ENCODE results near the gene MNAT1. TPM values are rescaled to one million over a fixed set of nuclear protein-coding genes. Genes with fewer than 3 reads are reported as not detected.
A peak's percentile ranks its signal among the peaks of the same experiment; 100 is the strongest.

Gene MNAT1
- total RNA-seq (10 to 100 TPM; 16.1 to 19.5 TPM), total RNA-seq (11.5 to 12.1 reads per million in 2 donors)

DNA sequence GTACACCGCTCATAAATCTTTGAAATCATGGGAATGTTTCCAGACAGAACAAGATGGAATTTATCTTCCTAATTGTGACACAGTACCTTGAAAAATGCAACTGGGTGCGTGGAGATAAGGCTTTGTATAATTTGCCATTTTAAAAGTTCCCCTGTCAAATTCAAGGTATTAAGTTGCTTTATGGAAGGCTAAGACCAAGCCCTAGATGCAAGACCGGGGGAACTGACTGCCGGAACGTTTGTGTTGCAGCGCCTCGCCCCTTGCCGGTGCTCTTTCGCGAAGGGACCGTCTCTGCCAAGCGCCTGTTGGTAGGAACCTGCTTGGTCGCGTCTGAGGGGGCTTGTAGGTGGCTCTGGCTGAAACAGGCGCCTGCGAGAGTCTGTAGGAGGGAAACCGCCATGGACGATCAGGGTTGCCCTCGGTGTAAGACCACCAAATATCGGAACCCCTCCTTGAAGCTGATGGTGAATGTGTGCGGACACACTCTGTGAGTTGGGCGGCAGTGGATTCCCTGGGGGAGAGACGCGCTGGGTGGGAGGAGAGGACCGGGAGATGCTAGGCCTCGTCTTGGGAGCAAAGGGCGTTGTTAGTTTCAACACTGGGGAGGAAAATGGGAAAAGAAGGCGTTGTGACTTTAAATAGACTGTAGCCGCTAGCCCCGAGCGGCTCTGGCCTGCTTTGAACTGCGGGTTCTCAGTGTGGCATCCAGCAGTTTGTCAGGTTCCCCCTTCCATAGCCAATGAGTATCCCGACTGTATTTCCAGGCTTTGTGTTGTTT, at the start of gene MNAT1:
MNAT1 (plus strand) TSS at position 297 of the 778 bp plus-strand sequence; CDS start at position 399, 102 bp downstream.
- no peaks in the 10 kb centered on the region for H3K9me3 ChIP-seq (ENCODE audit: control insufficient read depth, low read length, poor library complexity, severe bottlenecking)
- Mint-ChIP-seq H3K27me3 (peaks cover 21% of the 10 kb centered on the region), H3K4me3 (peak within 1 kb of the TSS; percentile 100), H3K36me3 (ENCODE audit: low read depth) (peaks cover 3% of the 10 kb centered on the region), H3K4me1 (peaks cover 16% of the 10 kb centered on the region), H3K27ac (peak within 1 kb of the TSS; percentile 99)
- DNase-seq: peak; percentile 41 to 63 (median 43)
- peak; percentile 97 for ATAC-seq

DNA sequence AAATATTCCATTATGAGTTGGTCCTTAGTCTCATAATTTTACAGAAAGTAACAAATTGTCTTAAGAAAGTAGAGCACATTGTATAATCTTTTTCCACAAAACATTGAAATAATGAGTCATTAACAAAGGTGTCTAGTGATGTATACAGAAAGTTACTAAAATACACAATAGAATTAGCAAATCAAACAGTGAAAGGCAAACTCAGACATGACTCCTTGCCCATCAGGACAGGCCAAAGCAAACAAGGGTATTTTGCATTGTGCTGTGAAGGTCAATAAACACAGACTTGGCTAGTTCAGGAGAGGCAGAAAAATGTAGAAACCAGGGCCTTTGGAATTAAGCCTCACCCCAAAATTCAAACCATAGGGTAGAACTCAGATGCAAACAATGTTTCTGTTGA, 47.7 kb upstream of the MNAT1 start:
- DNase-seq (no peak), ATAC-seq (no peak)
- no peaks in the 10 kb centered on the region for H3K9me3 ChIP-seq (ENCODE audit: control insufficient read depth, low read length, poor library complexity, severe bottlenecking)
- Mint-ChIP-seq H3K27ac (no peak overlapping the region), H3K4me1 (no peaks in the 10 kb centered on the region), H3K36me3 (ENCODE audit: low read depth) (no peaks in the 10 kb centered on the region), H3K27me3 (peaks cover 14% of the 10 kb centered on the region), H3K4me3 (no peak overlapping the region)

DNA sequence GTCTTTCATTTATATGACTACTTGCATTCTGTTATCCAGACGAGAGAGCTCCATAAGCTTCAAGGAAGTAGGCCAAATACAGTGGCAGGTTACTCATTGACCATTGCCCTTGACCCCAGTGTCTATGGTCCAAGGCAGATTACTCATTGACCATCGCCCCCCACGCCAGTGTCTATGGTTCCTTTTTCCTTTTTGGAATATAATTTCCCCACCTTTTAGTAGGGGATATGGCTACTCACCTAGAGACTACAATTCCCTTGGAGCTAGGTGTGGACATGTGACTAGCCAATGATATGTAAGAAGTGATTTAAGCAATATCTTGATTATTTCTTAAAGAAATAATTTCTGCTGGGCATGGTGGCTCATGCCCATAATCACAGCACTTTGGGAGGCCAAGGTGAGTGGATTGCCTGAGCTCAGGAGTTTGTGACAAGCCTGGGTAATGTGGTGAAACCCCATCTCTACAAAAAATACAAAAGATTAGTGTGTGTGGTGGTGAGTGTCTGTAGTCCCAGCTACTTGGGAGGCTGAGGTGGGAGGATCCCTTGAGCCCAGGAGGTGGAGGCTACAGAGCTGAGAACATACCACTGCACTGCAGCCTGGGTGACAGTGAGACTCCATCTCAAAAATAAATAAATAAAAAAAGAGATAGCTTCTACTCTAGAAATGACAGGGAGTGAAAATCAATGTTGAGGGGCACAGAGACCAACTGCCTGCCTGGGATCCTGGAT, 43.0 kb upstream of the MNAT1 start:
- ATAC-seq: no peak
- Mint-ChIP-seq H3K4me3 (no peak overlapping the region), H3K36me3 (ENCODE audit: low read depth) (no peaks in the 10 kb centered on the region), H3K27ac (no peak overlapping the region), H3K27me3 (peaks cover 21% of the 10 kb centered on the region), H3K4me1 (no peaks in the 10 kb centered on the region)
- H3K9me3 ChIP-seq (ENCODE audit: control insufficient read depth, low read length, poor library complexity, severe bottlenecking): no peaks in the 10 kb centered on the region
- DNase-seq: no peak

DNA sequence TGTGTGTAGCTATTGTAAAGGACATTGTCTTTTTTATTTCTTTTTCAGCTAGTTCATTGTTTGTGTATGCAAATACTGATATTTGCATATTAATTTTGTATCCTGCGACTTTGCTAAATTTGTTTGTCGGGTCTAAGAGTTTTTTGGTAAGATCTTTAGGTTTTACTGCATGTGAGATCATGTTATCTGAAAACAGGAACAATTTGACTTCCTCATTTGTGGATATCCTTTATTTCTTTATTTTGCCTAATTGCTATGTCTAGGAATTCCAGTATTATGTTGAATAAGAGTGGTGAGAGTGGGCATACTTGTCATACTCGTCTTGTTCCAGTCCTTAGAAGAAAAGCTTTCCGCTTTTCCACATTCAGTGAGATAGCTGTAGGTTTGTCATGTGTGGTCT, 39.2 kb upstream of the MNAT1 start:
- Mint-ChIP-seq H3K27me3 (peaks cover 29% of the 10 kb centered on the region), H3K4me1 (no peaks in the 10 kb centered on the region), H3K4me3 (no peak overlapping the region), H3K36me3 (ENCODE audit: low read depth) (no peaks in the 10 kb centered on the region), H3K27ac (no peak overlapping the region)
- DNase-seq (no peak), ATAC-seq (no peak)
- H3K9me3 ChIP-seq (ENCODE audit: control insufficient read depth, low read length, poor library complexity, severe bottlenecking): peaks cover 2% of the 10 kb centered on the region

DNA sequence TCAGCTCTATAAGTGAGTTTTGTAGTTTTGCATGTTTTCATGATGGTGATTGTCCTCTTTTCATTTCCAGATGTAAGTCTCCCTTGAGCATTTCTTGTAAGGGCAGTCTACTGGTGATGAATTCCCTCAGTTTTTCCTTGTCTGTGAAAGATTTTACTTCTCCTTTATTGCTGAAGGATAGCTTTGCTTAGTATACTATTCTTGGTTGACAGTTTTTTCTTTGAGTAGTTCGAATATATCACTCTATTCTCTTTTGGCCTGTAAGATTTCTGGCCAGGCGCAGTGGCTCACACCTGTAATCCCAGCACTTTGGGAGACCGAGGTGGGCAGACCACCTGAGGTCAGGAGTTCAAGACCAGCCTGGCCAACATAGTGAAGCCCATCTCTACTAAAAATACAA, 34.0 kb upstream of the MNAT1 start:
- Mint-ChIP-seq H3K27me3 (peaks cover 19% of the 10 kb centered on the region), H3K4me1 (no peaks in the 10 kb centered on the region), H3K36me3 (ENCODE audit: low read depth) (no peaks in the 10 kb centered on the region), H3K27ac (no peak overlapping the region), H3K4me3 (no peak overlapping the region)
- H3K9me3 ChIP-seq (ENCODE audit: control insufficient read depth, low read length, poor library complexity, severe bottlenecking): peaks cover 2% of the 10 kb centered on the region
- ATAC-seq (no peak), DNase-seq (no peak)

DNA sequence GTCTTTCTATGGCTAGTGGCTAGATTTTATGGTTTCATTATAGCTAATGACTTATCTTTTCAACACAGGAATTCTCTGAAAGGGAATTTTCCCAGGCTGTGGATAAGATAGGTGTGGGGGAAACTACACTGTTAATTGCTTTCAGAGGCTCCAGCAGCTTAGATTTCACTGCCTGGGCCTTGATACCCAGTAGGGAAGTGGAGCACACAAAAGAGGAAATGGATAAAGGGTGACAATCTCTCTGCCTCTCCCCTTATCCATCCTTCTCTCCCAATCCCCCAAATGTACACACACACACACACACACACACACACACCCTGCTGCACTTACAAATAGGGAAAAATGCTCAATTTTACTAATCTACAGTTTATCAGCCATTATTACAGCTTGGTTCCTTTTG, 29.5 kb upstream of the MNAT1 start:
- peaks cover 22% of the 10 kb centered on the region for H3K27me3 Mint-ChIP-seq
- no peak overlapping the region for H3K27ac Mint-ChIP-seq
- ATAC-seq (no peak), DNase-seq (no peak)
- H3K9me3 ChIP-seq (ENCODE audit: control insufficient read depth, low read length, poor library complexity, severe bottlenecking): no peaks in the 10 kb centered on the region
- no peaks in the 10 kb centered on the region for H3K36me3 Mint-ChIP-seq (ENCODE audit: low read depth)
- H3K4me3 Mint-ChIP-seq: no peak overlapping the region
- H3K4me1 Mint-ChIP-seq: no peaks in the 10 kb centered on the region

DNA sequence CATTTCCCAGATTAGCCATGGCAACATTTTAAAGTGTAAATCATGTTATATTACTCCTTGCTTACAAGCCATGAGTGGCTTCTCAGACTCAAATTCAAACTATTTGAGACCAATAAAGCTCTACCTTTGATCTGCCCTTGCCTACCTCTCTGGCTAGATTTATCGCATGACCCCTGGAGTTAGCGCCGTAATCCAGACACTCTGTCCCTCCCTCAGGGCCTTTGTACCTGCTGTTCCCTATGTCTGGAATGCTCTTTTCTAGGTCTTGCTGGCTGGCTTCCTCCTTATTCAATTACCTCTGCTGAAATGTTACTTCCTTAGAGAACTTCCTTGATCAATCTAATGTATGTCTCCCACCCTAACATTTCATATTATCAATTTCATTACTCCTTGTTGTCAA, 26.7 kb upstream of the MNAT1 start:
- Mint-ChIP-seq H3K36me3 (ENCODE audit: low read depth) (no peaks in the 10 kb centered on the region), H3K4me3 (no peak overlapping the region), H3K27me3 (peaks cover 28% of the 10 kb centered on the region), H3K4me1 (no peaks in the 10 kb centered on the region), H3K27ac (no peak overlapping the region)
- no peak for ATAC-seq
- H3K9me3 ChIP-seq (ENCODE audit: control insufficient read depth, low read length, poor library complexity, severe bottlenecking): no peaks in the 10 kb centered on the region
- DNase-seq: no peak

DNA sequence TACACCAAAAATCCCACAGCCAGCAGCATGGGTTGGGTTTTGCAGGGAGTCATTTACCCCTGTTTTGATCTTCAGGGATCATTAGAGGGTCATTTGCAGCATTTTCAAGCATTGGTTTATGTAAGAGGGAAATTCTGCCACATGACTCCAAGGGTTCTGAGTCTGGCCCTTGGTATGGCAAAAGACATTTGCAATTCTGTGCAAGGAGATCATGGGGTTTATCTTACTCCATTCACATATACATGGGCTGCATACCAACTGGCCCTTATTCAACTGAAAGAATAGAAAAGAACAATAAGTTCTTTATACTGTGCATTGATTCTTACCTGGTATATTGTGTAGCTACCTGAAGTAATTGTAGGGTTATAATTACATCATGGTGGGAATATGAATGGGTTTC, 24.1 kb upstream of the MNAT1 start:
- no peak overlapping the region for H3K4me3 Mint-ChIP-seq
- H3K27me3 Mint-ChIP-seq: peaks cover 34% of the 10 kb centered on the region
- H3K9me3 ChIP-seq (ENCODE audit: control insufficient read depth, low read length, poor library complexity, severe bottlenecking): no peaks in the 10 kb centered on the region
- H3K36me3 Mint-ChIP-seq (ENCODE audit: low read depth): no peaks in the 10 kb centered on the region
- no peak overlapping the region for H3K27ac Mint-ChIP-seq
- ATAC-seq (no peak), DNase-seq (no peak)
- H3K4me1 Mint-ChIP-seq: no peaks in the 10 kb centered on the region

DNA sequence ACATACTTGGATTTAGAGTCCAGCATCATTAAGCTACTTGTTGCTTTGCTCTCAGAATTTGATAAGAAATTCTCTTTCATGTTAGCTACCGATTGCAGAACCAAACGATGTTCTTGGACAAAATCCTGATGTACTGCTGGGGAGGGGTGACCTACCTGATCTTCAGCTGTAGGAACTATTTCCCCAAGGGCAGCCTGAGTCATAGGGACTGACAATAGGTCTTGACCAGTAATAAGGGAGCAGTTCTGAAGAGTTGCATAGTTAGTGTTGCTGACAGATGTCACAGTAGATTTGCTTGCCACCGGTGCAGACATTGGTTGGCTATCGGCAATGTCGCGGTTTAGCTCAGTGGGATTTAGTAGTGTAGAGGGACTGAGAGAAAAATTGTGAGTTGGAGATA, 21.0 kb upstream of the MNAT1 start:
- DNase-seq (no peak), ATAC-seq (no peak)
- H3K27me3 Mint-ChIP-seq: peaks cover 24% of the 10 kb centered on the region
- no peaks in the 10 kb centered on the region for H3K9me3 ChIP-seq (ENCODE audit: control insufficient read depth, low read length, poor library complexity, severe bottlenecking)
- H3K4me1 Mint-ChIP-seq: no peaks in the 10 kb centered on the region
- H3K4me3 Mint-ChIP-seq: no peak overlapping the region
- H3K27ac Mint-ChIP-seq: no peak overlapping the region
- no peaks in the 10 kb centered on the region for H3K36me3 Mint-ChIP-seq (ENCODE audit: low read depth)

DNA sequence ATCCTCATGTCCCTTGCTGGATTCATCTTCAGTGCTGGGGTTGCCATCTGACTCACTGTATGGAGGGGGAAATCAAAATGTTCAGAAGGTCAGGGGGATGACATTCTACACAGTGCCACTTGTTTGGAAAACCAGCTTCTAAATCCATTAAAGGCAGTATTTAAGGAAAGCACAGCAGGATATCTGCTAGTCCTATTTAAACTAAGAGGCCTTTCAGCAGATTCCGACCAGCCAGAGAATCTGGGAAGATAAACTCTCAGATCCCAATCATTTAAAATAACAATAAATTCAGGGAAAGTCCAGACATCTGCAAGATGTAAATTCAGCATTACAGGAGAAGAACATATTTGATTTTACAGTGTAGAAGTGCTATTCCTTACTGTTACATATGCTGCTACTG, 14.2 kb upstream of the MNAT1 start:
- H3K27ac Mint-ChIP-seq: no peak overlapping the region
- peaks cover 2% of the 10 kb centered on the region for H3K36me3 Mint-ChIP-seq (ENCODE audit: low read depth)
- H3K4me1 Mint-ChIP-seq: peaks cover 22% of the 10 kb centered on the region
- H3K27me3 Mint-ChIP-seq: peaks cover 55% of the 10 kb centered on the region
- ATAC-seq (no peak), DNase-seq (no peak)
- H3K9me3 ChIP-seq (ENCODE audit: control insufficient read depth, low read length, poor library complexity, severe bottlenecking): no peaks in the 10 kb centered on the region
- peak overlapping the region; percentile 79 for H3K4me3 Mint-ChIP-seq

DNA sequence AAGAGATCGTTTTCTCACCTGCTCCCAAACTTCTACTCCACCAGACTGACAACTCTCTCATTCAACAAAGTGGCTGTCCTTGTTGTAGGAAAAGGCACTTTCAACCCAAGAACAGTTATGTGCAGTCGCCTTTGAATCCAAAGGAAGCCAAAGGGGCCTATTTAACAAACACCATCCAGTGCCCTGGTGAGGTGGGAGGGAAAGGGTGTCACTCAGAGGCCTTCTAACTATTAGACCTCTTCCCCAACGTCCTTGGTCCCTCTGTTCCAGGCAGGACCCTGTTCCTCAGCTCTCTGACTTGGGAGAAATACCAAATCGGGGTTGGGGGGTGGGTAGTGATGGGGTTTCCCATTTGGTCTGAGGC, 13.6 kb upstream of the MNAT1 start:
- Mint-ChIP-seq H3K27ac (no peak overlapping the region), H3K36me3 (ENCODE audit: low read depth) (peaks cover 2% of the 10 kb centered on the region), H3K27me3 (peaks cover 59% of the 10 kb centered on the region), H3K4me3 (peak overlapping the region; percentile 79), H3K4me1 (peaks cover 22% of the 10 kb centered on the region)
- DNase-seq: no peak
- no peak for ATAC-seq
- H3K9me3 ChIP-seq (ENCODE audit: control insufficient read depth, low read length, poor library complexity, severe bottlenecking): no peaks in the 10 kb centered on the region

DNA sequence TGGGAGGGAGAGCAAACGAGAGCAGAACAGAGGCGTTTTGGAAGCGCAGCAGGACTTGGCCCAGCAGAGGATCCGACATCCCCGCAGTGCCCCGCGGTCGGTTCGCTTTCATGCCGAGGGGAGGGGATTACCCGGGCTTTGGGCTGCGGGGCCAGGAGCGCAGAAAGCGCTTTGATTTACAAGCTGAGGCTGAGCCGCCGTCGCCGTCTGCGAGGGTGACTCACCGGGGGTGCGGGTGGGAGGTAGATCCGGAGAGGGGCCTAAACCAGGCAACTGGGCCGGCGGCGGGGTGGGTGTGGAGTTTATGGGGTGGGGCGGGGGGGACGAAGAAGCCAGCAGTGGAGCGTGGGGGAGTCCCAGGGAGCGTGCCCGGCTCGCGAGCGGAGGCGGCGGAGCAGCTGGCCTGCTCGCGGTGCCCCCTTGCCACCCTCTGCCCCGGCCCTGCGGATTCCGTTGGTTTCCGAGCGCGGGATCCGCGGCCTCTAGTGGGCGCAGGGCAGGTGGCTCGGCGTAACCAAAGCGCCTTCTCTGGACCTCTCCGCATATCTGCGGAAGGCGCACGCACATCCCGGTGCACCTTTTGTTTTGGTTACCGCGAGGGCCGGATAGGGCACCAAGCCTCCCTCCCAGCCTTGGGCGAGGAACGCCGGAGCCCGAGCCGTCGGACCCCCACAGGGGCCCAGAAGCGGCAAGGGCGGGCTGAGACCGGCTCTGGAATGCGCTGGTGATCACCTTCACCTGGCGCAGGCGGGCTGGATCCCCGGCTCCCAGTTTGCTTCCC, 13.0 kb upstream of the MNAT1 start:
- Mint-ChIP-seq H3K27ac (no peak overlapping the region), H3K36me3 (ENCODE audit: low read depth) (peaks cover 2% of the 10 kb centered on the region), H3K4me1 (peaks cover 22% of the 10 kb centered on the region), H3K4me3 (peak overlapping the region; percentile 91), H3K27me3 (peaks cover 59% of the 10 kb centered on the region)
- ATAC-seq: peak; percentile 73
- peak; percentile 23 to 43 (median 29) for DNase-seq
- no peaks in the 10 kb centered on the region for H3K9me3 ChIP-seq (ENCODE audit: control insufficient read depth, low read length, poor library complexity, severe bottlenecking)

DNA sequence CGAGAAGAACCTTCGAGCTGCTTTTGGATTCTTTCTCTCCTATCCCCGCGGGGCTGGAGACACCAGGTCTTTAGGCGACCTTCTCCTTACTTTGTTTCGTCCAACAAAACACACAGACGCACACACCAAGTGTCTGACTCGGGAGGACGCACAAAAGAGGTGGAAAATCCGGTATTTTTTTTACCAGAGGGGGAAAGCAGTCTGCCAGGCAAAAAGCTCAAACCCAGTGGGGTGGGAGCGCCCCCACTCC, 12.5 kb upstream of the MNAT1 start:
- peaks cover 2% of the 10 kb centered on the region for H3K36me3 Mint-ChIP-seq (ENCODE audit: low read depth)

More for the DNA sequence above, 12.5 kb upstream of the MNAT1 start:
- Mint-ChIP-seq H3K27ac (no peak overlapping the region), H3K4me1 (peaks cover 22% of the 10 kb centered on the region), H3K4me3 (peak overlapping the region; percentile 91), H3K27me3 (peaks cover 62% of the 10 kb centered on the region)
- DNase-seq (no peak), ATAC-seq (no peak)
- no peaks in the 10 kb centered on the region for H3K9me3 ChIP-seq (ENCODE audit: control insufficient read depth, low read length, poor library complexity, severe bottlenecking)
